ENCODE results near the gene PTPRM.

- TF ChIP-seq, protein P1, sequence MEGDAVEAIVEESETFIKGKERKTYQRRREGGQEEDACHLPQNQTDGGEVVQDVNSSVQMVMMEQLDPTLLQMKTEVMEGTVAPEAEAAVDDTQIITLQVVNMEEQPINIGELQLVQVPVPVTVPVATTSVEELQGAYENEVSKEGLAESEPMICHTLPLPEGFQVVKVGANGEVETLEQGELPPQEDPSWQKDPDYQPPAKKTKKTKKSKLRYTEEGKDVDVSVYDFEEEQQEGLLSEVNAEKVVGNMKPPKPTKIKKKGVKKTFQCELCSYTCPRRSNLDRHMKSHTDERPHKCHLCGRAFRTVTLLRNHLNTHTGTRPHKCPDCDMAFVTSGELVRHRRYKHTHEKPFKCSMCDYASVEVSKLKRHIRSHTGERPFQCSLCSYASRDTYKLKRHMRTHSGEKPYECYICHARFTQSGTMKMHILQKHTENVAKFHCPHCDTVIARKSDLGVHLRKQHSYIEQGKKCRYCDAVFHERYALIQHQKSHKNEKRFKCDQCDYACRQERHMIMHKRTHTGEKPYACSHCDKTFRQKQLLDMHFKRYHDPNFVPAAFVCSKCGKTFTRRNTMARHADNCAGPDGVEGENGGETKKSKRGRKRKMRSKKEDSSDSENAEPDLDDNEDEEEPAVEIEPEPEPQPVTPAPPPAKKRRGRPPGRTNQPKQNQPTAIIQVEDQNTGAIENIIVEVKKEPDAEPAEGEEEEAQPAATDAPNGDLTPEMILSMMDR (IDR thresholded peaks at IDR 0.05) = no peak
- no peak for TF ChIP-seq POLR2A (IDR thresholded peaks at IDR 0.05)
Measured at GRCh38 chr18:8073167-8073566, 506.1 kb downstream of the PTPRM start.
